RPMI7951 (cell line): Measurements from ENCODE around the gene CYP26A1. TPM values are rescaled to one million over a fixed set of nuclear protein-coding genes. Genes with fewer than 3 reads are reported as not detected.

Source experiments
- DNase-seq: peaks from one replicate; pipeline ENCODE4 v3.0.0-alpha.2; 2012; ENCODE audit warnings: low read depth
- total RNA-seq: library from RNA; depleted of rRNA; stranded (reverse); fragments of >200 nt; shearing (Covaris generic); gene quantifications from 2 replicates; pipeline ENCODE4 v1.2.3, GENCODE V29; 2014; rRNA removed

CYP26A1 gene
- total RNA-seq, 1 experiment from 2014 or later, result not detected

DNA sequence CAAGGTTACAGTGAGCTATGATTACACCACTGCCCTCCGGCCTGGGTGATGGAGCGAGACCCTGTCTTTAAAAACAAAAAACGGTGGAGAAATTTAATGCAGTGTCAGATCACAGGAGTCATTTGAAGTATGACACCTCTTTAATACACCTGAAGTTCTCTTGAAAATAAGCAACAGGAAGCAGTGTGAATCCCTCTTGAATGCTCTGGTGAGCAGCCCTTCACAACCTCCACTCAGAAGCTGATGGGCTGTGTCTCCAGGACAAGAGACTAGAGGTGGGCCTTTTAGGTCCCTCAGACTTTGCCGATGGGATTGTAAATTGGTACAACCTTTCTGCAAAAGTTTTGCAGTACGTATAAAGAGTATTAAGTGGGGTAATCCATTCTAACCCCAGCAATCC is 50.1 kb downstream of the CYP26A1 start:
- no peak for DNase-seq

DNA sequence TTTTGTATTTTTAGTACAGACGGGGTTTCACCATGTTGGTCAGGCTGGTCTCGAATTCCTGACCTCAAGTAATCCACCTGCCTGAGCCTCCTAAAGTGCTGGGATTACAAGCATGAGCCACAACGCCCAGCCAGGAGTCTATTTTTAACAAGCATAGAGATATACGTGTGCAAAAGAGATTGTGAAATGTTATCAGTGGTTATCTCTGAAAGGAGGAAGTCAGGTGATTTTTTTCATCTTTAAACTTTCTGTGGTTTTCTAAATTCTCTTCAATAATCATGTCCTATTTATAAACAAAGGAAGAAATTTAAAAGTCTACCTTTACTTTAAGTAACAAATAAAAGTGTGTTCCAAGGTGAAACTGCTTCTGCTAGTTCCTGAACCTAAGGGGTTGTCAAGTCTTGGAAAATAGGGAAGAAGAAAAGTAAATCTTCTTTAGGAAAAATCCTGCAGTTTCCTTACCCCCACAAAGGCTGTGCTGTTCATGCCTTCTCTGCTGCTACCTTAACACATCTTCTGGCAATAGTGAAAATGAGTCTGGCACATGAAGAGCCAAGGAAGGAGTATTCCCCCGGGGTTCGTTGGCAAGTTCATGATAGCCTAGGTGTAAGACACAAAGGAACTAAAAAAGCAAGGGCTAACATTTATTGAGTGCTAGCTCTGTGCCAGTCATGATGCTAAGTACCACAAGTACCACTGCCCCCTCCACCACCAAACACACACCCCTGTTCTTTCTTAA is 51.1 kb downstream of the CYP26A1 start:
- no peak for DNase-seq

DNA sequence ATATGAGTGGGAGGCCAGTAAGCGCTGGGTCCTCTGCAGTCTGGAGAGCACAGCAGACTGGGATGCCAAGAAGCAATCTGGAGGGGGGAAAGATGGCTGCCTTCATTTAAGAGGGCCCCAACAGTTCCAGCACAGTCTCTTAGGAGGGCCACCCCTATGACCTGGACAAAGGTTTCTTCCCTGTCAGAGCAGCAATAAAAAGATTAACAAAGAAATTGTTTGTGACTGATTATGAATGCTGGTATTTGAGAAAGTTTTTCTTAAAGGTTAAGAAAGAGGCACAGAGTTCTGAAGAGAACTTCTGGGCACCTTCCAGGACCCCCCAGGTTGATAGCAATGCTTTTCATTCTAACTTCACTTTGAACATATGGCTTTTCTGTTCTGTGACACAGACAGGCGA is 52.3 kb downstream of the CYP26A1 start:
- DNase-seq, result no peak

DNA sequence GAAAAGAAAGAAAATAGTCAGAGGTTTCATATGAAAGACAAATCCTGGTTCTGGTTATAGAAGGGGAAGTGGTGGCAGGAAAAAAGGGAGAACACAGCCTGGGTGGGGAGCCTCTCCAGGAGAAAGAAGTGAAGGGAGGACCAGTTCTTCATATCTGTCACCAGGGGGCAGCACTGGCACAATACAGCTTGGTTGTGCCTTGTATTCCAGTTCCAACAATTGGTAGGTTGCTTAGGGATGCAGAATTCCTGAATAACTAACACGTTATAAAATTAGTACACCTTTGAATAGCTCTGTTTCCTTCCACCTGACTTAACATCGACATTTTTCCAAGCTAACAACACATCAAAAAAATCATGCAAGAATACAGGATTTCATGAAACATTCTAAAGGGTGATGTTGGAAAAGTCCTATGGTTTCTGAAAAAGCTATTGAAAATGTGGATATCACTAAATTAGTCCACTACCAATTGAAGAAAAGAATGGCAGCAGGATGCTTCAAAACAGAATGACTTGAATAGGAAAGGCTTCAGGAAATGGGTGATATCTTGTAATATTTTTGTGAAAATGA is 52.9 kb downstream of the CYP26A1 start:
- DNase-seq, result no peak

Other genes starting within 250 kb of the CYP26A1 start
- gene EXOC6, start 225.4 kb upstream of the CYP26A1 start, total RNA-seq, result 3.1 and 5.2 TPM in 2 replicates
- gene CYP26C1, start 13.1 kb upstream of the CYP26A1 start, total RNA-seq, result not detected in 2 replicates